Uterus (tissue), 2 donors: ENCODE results near the gene LCN1.

Experiments
- CTCF ChIP-seq, 4 experiments: fragments of 200-600 bp in 2 of 4; fragments of 450-650 bp in 2 of 4; sonication (generic) in 2 of 4; IDR thresholded peaks; one replicate each; pipeline ENCODE4 v1.5.1; 2016 to 2019; ENCODE audit warnings: antibody characterized with exemption in 4 of 4, mild to moderate bottlenecking in 2 of 4, moderate library complexity in 1 of 4
- POLR2A ChIP-seq, 2 donors: fragments of 450-650 bp; IDR thresholded peaks; one replicate each; pipeline ENCODE4 v1.6.1; 2016; ENCODE audit warnings: antibody characterized with exemption in 2 of 2, mild to moderate bottlenecking in 1 of 2, moderate library complexity in 1 of 2

GRCh38 chr9:135570456-135570855 is 49.2 kb downstream of the LCN1 start:
- TF ChIP-seq CTCF (IDR thresholded peaks at IDR 0.05) (no peak), POLR2A (IDR thresholded peaks at IDR 0.05) (no peak)
